Stimulated activated CD4-positive, alpha-beta T cell treated with anti-CD3 and anti-CD28 coated beads, TNF-alpha, amount 100 ng/mL, for 1 hour (primary cell): Measurements from ENCODE around the gene UVRAG.
A peak's percentile ranks its signal among the peaks of the same experiment; 100 is the strongest.

Experiments used
- DNase-seq, 3 donors: peaks; one replicate each; pipeline ENCODE4 v3.0.0-alpha.2; 2020; ENCODE audit warnings: low read depth in 3 of 3, low spot score in 1 of 3

The UVRAG gene

DNA sequence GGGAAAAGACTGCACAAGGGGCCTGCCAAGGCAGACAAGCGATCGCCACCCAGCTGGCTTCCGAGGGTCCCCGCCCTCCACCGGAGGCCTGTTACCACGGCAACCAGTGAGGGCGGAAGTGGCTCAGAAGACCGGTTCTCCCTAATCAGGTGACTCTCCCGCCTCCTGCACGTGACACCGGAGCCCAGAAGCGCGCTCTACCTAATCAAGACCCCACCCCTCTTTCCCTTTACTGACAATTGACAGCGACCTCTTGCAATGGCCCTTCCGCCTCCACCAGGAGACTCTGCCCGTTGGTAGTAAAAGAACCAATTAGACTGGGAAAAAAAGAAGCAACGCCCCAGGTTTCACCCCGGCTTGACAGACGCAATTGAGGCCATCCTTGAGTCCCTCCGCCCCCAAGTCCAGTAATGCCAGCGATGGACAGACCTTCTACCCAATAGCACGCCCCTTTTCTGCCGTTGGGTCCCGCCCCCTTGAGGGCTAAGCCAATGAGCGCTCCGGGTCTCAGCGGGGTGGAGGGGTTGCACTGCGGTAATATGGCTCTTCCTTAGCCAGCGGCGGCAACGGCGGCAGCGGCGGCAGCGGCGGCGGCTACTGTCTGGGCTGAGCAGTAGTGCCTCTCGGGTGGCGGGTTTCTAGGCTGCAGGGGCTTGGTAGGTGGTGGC, at the start of gene UVRAG:
Gene UVRAG (plus strand): TSS at position 534 of the 668 bp plus-strand sequence. CDS start 198 bp downstream, outside the sequence.
- peak; percentile 93 to 96 (median 96) for DNase-seq

DNA sequence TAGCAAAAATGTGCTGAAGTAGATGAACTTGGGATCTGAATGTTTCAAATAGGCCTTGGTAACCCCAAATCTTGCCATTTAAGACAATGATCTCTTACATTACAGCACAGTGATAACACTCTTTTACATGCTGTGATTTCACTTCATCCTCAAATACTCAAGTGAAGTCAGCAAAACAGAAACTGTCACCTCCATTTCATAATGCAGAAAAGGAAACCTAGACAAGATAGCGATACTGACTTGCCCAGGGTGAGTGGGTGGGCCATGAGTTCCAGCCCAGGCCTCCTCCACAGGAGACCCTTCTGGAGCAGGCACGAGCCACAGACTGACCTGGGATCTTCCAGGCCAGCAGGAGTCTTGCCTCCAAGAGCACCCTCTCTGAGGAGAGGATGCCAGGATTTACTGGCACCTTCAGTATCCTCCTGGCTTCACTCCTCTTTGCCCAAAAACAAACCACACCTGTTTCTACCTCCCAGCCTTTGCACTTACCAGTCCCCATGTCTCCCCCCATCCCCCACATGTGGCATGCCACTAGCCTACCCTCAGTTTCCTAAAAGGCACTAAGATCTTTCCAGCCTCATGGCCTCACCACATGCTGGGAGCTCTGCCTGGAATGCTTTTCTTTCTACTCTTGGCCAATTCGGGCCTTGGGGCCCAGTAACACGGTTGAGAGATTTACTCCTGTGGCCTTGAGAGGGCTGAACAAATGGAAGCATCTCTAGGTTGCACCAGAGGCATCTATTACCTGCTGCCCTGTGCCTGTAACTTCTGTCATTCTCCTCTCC, 48.4 kb upstream of the UVRAG start:
- no peak for DNase-seq

DNA sequence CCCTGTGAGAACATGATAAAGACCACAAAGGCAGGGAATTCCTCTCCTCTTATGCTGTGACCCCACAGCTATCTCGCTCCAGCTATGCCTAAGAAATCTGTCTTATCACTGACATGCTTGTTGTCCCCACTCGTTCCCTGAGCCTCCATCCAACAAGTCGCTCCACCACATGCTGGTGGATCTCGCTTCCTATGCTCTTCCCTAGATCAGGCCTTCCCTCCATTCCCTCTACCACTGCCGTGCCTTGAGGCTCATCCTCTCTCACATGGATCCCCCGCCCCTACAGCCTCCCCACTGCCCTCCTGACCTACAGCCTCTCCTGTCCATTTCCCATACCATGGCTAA, 47.8 kb upstream of the UVRAG start:
- no peak for DNase-seq

DNA sequence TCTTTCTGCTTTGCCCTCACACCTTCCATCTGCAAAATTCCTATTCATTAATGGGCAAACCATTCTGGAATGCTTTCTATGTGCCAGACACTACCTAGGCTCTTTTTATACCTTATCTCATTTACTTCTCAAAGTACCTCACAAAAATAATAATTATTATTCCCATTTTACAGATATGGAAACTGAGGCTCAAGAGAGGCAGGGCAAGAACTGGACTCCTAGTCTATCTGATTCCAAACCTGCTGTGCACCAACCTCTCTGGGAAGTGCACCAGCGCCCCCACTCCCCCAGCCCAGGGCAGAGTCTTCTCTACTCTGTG, 47.3 kb upstream of the UVRAG start:
- DNase-seq: no peak

DNA sequence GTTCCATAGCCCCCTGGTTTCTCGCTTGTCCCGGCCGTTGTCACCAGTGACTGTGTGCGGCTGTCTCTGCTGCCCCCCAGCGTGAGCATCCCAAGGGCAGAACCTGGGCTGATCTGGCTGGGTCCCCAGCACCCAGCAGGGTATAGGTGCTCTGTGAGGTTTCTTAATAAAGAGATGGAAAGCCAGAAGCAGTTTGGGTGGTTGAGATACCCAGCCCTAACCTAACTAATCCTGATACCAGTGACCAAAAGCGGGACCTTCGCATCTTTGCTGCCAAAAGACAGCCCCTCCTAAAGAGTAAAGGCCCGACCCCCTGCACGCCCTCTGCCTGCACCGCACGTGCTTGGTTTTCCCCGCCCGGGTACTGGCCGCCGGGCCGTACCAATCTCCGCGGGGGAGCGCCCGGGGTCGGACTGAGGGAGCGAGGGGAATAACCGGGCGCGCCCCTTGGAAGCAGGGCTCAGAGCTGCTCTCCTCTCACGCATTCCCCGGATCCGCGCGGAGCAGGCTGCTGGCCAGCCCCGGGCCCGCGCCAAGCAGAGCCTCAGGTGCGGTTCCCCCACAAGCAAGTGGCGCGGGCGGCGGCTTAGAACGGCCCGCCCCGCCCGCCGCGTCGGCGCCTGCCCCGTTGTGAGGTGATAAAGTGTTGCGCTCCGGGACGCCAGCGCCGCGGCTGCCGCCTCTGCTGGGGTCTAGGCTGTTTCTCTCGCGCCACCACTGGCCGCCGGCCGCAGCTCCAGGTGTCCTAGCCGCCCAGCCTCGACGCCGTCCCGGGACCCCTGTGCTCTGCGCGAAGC, 46.7 kb upstream of the UVRAG start, which contains the start of gene DGAT2:
Gene DGAT2 (plus strand): TSS at position 667 of the 797 bp plus-strand sequence. CDS start 214 bp downstream, outside the sequence.
- DNase-seq: peak; percentile 27 to 59 (median 35)

DNA sequence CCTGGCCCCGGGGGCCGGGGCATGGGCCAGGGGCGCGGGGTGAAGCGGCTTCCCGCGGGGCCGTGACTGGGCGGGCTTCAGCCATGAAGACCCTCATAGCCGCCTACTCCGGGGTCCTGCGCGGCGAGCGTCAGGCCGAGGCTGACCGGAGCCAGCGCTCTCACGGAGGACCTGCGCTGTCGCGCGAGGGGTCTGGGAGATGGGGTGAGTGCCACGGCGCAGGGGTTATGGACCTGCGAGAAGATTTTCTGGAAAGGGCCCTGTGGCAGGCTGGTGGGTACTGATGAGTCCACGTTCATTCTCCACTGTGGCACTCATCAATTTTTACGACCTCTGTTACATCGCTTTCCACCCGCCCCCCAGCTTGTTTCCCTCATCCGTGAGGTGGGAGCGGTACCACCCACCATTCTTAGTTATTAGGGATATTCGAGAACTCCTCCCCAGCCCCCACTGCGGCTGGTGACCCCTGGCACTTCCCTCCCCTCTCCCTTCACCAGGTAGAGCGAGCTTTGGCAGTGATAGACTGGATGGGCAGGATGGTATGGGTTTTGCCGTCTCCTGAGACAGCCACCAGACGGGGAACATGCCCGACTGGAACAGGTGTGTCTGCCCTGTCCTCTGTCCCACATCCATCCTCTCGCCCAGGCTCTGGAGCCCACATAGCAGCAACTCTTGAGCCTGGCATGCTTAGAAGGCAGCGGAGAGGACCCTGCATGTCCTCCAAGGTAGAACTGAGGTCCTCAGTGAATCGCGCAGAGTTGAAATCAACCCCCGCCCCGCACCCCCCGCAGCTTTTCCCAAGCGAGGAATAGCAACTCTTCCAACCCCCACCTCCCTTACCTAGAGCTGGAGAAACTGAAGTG, 45.9 kb upstream of the UVRAG start:
- peak in 1 of 3 donors; percentile 4 for DNase-seq

DNA sequence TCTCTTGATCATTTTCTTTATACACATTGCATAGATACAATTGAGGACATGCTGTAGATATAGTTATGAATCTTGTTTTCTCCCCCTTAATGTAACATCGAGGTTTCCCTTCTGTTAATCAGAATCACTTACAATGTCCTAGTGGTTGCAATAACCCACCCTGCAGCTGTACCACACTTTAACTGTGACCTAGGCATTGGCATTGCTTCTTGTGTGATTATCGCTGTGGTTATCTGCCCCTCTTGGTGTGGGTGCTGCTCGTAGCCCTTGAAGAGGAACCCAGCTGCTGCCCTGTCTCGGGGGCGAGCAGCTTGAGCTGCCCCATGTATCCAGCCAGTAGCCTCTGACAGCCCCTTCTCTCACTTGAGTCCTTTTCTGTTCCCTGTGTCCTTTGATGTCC, 44.9 kb upstream of the UVRAG start:
- DNase-seq: no peak

DNA sequence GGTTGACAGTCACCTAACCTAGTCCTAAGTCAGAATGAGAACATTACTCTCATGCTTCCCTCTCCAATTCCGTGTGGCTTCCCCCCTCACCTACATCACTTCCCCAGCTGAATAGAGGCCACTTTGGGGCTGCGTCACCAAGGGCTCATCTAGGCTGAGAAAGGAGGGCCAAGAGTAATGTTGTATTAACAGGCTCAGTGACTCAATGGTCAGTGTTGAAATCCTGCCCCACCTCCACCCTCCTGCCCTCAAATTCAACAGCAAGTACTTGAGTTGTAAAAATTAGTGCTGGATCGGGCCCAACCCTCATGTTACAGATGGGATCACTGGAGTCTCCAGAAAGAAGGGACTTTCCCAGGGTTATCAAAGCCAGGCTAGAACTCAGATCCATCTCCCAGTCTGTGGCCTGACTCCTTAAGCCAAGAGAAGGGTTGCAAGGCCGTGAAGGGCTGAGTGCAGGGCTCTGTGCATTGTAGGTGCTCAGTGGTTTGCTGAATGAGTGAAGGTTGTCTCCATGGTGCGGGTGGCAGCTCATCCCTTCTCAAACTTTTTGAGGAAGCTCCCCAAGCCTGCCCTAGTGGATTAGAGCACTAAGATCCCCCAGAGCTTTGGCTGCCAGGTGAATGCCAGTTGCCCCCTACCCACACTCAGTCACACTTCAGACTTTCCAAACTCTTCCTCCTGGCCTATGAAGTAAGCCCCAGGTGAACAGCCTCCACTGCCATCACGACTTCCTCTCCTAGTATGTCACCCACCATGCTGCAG, 43.2 kb upstream of the UVRAG start:
- no peak for DNase-seq

DNA sequence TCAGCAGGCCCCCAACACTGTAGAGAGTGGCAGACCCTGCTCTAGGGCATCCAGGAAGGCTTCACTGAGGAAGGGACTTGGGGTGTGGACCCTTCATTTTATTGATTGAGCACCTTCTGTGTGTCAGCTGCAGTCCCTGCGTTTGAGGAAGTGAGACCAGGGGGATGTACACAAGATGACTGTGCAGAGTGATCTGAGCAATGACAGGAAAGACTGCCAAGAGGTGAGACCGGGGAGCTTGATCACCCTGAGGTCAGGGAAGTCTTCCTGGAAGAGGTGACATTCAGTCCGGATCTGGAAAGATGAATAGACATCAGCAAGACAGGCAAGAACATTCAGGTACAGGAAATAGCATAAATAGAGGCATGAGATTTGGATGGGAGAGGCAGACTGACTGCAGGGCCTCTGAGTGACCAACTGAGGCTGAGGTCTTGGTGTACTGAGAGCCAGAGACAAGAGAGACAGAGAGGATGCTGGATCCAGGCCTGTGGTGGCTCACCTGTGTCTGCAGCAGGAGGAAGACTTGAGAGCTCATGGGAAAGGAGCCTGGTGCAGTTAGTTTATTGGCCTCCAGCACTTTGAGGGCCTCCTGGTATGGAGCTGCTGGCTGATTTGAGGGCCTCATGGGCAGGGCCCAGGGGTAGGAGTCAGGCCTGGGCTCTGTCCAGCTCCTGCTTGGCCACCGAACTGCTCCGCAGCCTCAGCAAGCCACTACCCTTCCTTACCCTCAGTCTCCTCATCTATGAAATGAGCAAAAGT, 41.2 kb upstream of the UVRAG start:
- DNase-seq: no peak

DNA sequence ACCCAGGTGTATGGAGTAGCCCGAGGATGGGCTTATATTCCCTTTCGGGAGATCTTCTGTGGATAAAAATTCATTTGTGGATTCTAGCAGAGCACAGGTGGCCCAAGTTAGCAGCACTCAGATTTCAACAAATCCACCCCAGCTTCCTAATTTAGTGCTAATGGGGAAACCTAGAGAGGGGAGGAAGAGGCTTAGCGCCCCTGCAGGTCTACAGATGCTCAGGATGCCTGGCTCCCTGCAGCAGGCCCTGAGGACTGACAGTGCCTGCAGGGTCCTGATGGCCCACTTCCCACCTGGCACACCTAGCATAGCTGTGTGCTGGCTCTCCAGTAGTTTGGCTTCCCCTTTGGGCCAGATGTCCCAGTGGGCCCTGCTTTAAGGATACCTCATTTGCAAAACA, 40.0 kb upstream of the UVRAG start:
- no peak for DNase-seq

DNA sequence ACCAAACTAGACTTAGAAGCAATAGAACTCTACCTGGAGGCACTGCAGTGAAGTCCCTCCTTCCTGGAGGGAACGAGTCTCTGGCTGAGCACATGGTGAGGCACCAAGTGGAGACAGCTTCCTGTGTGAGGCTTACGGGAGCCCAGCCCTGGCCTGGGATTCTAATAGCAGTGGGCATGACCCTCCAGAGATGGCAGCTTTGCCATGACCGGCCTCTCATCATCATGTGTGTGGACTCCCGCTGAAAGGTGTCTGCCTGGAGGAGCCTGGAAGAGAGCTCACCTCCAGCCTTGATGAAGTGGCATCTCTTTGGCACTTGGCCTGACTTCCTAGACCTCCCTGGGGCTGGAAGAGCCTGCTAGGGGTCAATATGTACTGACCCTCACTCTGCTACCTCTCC, 38.5 kb upstream of the UVRAG start:
- DNase-seq: no peak

DNA sequence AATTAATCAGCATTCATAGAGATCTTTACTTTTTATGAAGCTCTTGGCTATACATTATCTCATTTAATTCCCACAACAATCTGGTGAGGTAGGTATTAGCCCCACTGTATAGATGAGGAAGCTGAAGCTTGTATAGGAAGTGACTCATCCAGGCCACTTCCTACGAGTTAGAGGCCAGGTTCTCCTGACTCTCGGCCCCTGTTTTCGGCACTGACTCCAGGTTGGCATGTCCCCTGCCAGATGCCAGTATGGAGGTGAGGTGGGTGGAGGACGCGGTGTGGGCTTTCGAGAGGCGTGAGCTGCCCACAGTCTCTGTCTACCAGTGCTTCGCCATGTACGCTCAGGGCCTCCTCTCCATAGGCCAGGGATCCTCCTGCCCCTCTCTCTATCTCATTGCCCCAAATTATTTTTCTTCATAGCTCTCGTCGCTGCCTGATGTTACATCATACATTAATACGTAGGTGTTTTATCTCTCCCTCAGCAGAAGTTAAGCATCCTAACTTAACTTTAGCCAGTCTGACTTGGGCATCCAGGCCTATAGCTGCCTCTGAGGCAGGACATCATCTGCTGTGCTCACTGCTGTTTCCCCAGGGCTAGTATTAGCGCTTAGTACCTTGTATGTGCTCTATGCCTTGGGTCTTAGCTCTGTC, 37.4 kb upstream of the UVRAG start:
- no peak for DNase-seq

DNA sequence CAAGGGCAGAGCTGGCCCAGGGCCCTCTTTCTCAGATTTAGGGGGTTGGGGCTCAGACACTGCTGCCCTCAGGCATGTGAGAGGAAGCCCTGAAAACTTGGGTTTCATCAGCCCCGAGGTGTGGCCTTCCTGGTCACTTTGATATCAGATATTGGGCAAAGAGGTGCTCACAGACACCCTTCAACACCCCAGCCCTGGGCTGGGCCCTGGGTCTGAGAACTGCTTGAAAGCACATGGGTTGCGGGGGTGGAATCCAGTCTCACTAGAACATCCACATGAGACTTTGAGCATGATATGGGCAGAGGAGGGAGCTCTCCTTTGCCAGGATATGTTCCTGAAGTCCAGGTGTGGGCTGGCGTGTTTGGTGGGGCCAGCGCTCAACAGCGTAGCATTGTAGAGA, 36.0 kb upstream of the UVRAG start:
- no peak for DNase-seq

DNA sequence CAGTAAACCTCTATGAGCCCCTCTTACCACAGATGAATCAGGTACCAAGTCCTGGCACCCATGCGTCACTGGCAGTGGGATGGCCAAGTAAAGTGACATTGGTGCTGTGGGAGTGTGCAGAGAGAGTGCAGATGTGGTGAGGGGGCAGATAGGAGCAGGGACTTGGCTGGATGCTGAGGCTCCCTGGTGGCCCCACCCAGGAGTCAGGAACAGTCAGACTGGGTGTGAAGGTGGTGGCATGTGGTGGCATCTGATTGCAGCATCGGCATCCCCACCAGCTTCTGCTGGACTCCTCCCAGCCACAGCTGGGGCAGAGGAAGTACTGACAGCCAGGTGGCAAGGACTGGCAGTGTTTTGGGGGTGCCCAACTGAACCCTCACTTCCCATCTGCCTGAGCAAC, 35.0 kb upstream of the UVRAG start:
- no peak for DNase-seq

DNA sequence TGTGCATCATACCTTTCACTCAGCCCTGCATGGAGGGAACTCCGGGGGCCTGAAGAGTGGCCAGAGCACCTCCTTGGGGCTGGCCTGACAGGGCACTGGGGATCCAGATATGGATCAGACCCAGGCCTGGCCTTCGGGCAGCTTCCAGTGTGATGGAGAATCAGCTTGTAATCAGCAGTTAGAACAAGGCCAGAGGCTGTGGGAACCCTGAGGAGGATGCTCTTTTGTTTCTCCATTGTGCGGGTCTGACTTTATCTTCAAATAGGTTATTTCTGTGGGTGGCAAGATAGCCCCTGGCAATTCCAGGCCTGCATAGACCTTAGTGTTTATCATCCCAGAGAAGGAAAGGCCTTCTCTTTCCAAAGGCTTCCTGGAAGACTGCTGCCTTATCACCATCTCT, 34.1 kb upstream of the UVRAG start:
- no peak for DNase-seq

DNA sequence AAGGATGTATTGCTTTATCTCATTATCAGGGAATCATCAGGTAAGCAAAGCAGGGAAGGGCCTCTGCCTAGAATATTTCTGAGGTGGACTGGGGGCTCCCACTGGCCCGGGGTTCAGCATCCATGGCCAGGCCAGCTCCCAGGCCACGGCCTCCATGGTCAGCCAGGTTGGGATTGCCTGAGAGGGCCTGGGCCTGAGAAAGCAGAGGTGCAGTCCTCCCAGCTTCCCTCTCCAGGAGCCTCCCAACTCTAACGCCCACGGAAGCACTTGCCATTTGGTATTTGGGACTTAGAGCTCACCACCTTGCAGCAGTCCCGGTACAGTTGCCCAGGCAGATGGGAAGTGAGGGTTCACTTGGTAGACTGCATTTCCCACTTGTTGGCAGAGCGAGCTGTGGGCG, 33.7 kb upstream of the UVRAG start:
- DNase-seq: no peak

DNA sequence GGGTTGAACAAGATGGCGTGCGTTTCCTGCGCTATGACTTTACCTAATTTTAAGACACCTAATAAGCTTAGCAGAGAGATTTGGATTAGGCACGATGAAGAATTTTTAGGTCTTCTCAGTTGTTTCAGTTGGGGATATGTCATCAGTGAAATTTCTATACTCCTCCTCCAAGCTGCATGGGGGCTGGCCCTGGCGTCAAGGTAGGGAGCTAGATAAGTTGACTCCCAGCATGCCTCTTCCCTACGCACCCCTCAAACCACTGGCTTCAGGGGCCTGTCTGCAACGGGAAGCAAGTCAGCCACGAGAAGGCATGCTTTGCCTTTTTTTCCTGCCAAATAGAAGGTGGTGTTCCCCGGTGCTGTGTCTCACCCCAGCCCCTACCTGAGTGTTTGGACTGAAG, 33.2 kb upstream of the UVRAG start:
- DNase-seq: no peak

DNA sequence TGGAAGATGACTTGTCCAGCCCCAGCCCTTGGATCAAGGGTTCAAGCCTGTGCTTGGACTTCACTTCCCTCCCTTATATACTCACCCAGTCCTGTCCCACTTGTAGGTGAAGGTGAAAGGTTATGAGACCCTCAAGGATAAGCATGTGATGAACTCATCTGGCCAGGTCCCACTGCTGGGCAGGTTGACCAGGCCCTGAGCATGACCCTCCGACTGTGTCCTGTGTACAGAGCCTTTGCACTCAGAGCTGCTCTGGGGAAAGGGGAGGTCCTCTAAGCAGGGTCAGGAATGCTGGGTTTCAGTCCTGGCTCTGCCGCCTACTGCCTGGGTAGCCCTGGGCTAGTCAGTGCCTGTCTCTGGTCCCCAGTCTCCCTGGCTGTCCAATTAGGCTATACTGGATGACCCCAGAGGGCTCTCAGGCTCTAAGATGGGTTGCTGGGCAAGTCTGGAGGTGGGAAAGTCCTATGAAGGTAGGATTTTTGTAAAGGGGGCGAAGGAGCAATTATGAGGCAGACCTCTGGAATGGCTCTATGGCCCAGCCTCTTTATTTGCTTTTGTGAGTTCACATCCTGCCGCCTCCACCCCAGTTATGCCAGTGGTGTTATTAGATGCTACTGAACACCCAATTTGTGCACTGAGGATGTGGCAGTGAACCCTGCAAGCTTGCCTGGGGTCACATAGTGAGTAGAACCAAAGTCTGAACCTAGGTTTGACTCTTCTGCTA, 32.3 kb upstream of the UVRAG start:
- DNase-seq: no peak
